Measurements from ENCODE around the gene DENND6B.
"Not testable (repeated sequence)": the region's sequence is repeated elsewhere in the genome, so short reads cannot be mapped to it uniquely, and the experiment has no call there.

The DENND6B gene

DNA sequence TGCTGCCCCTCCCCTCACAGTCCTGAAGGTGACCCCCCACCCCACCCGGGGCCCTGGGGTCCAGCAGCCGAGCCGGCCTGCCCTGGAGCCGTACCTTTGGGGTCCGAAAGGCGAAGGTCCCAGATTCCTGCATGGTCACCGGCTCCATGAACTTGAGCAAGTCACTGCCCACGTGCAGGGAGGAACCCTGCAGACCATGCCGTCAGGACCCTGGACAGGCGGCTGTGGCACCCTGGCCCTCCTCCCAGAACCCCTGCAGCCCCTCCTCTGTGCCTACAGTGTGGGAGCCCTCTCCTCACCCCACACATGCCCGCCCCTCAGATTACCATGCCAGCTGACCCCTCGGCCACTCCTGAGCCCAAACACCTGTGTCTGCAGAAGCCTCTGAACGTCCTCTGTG, 42.3 kb downstream of the DENND6B start:
- DNase-seq: no peak

GRCh38 chr22:50283821-50284220, 43.0 kb downstream of the DENND6B start:
- no peak for DNase-seq

GRCh38 chr22:50282361-50283155, 44.3 kb downstream of the DENND6B start:
- DNase-seq: no peak

- DNase-seq: no peak
These were observed 44.9 kb downstream of the DENND6B start for GRCh38 chr22:50281957-50282356.

GRCh38 chr22:50281384-50281760, 45.4 kb downstream of the DENND6B start:
- no peak for DNase-seq

GRCh38 chr22:50280708-50281383, 46.0 kb downstream of the DENND6B start:
- no peak for DNase-seq

DNA sequence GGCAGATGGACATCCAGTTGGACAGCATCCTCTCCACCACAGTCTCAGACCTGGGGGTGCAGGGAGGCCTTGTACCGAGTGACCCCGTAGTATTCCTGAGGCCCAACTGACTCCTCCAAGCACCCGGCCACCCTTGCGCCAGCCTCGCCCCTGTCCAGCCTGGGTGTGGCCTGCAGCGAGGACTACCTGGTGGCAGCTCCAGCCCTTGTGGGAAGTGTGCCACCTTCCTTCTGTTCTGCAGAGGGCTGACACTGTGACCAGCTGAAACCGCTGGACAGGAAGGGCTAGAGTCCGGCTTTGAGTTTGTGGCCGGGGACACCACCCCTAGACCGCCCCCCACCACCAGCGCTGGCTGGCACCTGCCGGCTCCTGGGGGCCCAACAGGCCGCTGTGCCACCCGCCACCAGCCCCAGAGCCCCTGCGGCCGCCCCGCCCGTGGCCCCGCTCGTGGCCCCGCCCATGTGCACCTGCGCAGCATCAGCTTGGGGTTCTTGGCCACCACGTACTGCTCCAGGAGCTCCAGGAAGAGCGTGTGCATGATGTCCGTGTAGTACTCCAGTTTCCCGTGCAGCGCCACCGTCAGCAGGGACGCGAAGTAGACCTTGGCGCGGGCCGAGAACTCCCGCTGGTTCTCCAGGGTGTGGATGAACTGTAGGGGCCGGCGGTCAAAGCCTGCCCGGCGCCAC, 46.6 kb downstream of the DENND6B start:
- DNase-seq: no peak

DNA sequence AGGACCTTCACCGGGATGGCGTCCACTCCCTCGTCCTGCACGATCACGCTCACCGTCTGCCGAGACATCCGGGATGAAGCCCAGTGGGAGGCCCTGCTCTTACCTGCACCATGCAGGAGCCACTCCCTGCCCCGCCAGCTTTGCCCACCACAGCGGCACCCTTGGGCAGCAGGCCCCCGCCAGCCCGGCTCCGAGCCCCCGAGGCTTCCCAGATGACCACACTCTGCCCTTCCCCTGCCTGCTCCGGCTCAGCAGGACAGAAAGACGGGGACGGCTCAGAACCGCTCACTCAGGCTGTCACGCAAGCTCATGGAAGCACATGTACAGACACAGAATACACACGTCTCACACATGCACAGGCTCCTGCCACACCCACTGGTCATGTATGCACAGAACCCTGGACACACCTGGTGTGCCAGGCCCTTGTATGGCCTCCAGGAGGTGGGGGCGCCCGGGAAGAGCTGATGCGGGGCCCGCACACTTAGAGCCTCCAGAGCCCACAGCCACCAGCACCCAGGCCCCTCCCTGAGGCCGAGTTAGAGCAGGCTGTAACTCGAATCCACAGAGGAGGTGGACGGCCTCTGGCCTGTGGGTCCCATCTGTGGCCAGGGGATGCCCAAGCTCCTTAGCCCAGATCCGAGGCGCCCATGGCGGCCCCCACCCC, 47.7 kb downstream of the DENND6B start:
- DNase-seq: no peak

DNA sequence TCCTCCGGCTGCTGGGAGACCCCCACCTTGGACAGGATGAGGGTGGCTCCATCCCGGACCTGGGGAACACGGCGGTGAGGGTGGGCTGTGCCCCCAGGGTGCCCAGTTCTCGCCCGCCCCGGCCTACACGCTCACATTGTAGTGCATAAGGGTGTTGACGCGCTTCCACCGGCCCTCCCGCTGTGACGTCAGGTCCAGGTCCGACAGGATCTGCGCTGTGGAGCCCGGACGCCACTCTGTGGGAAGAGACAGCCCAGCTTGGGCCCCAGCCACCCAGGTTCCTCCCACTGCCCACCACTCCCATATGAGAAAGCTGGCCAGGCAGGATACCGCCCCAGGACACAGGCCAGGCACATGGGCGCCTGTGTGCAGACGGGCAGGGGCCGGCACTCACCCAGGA, 48.4 kb downstream of the DENND6B start:
- DNase-seq: no peak

DNA sequence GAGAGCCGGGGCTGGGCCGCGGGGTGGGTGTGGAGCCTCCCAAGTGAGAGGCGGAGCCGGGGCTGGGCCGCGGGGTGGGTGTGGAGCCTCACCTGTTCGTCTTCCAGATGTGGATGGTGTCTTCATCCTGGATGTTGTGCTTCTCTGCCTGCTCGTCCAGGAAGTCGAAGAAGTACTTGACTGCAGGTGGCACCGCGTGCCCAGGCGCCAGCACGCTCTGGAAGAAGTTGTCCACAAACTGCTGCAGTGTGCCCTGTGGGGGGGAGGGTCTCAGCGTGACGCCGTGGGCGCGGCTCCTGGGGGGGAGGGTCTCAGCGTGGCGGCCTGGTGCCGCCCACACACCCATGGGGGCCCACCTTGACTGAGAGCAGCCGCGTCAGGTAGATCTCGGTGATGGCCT, 49.1 kb downstream of the DENND6B start:
- no peak for DNase-seq

GRCh38 chr22:50276143-50276542, 50.7 kb downstream of the DENND6B start:
- no peak for DNase-seq

DNA sequence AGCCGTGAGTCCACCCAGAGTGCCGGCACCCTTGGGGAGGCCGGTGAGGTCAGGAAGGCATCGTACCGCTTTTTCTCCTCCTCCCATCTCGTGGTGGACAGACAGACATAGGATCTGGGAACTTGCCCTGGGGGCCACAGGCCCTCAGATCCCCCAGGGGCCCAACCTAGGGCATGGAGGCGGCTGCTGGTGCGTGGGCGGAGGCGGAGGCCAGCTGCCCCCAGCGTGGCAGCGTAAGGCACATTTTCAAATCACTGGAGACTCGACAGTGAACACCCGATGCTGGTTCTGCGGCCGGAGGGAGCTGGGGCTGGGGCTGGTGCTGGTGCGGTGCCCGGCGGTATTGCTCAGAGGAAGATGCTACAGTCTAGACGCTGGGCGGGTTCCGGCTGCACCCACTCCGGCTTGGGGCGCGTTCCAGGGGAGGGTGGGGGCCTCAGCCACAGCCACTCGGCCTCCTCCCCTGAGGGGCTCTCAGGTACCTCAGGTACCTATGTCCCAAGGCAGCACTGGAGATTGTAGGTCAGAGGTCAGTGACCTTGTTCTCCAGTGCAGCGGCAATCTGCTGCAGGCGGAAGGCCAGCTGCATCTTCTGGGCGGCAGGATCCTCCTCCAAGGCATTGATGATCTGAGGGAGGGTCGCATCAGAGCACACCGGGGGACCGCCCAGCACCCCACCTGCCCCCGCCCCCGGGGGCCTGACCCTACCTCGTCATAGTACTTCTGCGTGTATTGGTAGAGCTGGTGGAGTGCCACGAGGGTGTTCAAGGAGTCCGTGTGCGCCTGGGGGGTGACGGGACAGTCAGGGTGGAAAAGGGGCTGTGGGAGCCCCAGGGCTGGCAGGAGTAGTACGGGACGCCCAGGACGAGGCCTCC, 51.4 kb downstream of the DENND6B start:
- no peak for DNase-seq

DNA sequence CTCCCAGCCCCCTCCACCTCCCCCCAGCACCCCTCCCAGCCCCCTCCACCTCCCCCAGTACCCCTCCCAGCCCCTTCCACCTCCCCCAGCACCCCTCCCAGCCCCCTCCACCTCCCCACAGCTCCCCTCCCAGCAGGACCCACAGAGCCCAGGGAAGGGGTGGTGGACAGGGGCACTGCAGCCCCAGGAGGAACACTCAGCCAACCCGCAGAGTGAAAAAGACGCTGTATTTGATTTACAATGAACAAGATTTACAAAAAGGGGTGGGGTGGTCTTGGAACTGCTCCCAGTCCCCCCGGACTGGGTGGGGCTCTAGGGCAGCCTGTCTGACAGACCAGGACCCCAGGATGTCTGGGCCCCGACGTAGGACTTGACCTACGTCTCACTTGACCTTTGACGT, 52.0 kb downstream of the DENND6B start:
- no peak for DNase-seq

DNA sequence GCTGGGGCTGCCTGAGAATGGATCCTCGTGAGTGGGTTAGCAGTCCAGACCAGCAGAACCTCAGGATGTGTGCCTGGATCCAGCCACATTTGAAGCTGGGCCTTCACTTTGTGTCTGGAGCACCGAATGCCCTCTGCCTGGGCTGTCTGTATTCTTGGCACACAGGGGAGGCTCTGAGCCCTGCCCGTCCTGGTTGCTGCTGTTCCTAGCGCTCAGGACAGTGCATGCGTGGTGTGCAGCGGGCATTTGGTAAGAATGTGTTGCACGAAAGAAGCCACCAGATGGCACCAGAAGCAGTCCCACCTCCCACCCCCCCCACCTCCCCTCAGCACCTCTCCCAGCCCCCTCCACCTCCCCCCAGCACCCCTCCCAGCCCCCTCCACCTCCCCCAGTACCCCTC, 52.5 kb downstream of the DENND6B start:
- no peak for DNase-seq

- DNase-seq: not testable (repeated sequence)
These were observed 53.0 kb downstream of the DENND6B start for GRCh38 chr22:50273781-50274180.

DNA sequence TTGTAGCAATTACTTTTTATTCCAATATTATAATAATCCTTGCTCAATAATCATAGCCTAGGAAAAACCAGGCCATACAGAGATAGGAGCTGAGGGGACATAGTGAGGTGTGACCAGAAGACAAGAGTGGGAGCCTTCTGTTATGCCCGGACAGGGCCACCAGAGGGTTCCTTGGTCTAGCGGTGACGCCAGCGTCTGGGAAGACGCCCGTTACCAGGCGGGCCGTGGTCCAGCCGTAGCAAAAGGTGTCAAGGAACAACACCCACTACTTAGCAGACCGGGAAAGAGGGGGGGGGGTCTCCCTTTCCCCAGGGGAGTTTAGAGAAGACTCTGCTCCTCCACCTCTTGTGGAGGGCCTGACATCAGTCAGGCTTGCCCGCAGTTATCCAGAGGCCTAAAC, 53.5 kb downstream of the DENND6B start:
- DNase-seq: not testable (repeated sequence)

- no peak for DNase-seq
These were observed 54.6 kb downstream of the DENND6B start for GRCh38 chr22:50272044-50272802.

DNA sequence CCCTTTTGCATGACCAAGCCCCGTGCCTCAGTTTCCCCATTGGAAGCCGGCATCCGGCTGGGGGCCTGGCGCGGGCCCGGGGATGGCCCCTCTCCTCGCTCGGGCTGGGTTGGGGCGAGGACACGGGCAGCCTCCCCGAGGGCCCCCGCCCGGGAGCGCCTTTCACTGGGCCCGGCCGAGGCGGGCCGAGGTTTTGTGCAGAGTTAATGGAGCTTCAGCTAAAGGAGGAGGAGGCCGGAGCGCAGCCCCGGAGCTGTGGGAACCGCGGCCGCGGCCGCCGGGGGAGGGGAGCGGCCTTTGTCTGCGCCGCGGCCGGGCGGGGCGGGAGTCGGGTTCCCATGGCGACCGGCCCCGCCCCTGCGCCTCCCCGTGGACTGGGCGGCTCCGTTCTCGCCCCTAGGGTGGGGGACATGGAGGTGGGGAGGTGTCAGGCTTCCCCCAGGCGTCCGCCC, 55.3 kb downstream of the DENND6B start:
- no peak for DNase-seq

DNA sequence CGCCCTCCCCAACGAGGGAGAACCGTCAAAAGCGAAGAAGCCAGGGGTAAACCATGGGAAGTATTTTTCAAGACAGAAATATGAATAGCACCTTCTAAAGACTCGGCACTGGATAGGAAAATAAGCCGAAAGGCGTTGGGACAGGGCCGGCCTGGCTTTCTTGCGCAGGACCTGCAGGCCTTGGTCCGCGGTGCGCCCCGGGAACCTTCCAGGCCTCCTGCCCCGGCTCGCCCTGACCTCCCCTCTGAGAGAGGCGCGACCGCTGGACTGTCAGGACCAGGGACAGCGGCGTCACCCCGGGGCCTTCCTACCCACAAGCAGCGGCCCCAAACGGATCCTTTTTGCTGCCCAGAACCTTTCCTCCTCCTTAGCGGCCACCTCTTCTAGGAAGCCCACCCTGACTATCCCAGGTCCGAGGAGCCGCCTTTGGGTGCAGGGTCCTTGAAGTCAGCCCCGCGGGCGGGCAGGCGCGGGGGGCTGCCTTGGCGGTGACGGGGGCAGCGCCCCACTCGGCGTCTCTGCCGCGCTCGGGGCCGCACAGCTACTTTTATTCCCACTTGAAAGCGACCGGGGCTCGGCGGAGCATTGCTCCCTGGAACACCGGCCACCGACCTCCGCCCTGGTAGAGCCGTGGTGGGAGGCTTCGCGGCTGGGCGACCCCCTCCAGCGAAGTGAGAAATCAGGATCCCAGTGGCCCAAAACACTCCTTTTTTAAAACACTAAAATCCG, 56.0 kb downstream of the DENND6B start:
- no peak for DNase-seq

GRCh38 chr22:50269970-50270665, 56.7 kb downstream of the DENND6B start, which contains the start of gene MAPK11:
Gene MAPK11, minus strand, starts transcription at chr22:50270380. Its CDS starts 88 bp downstream, at chr22:50270292.
- DNase-seq: no peak

All from DMS79 (cell line).